GM19372 (cell line): ENCODE data around the gene OR52K2.
"Not testable (repeated sequence)": the region's sequence is repeated elsewhere in the genome, so short reads cannot be mapped to it uniquely, and the experiment has no call there.

Experiments used
- ATAC-seq: cut with Tn5 transposase; IDR thresholded peaks from one replicate; pipeline ENCODE4 v1.9.1; 2021; ENCODE audit warnings: mild to moderate bottlenecking, low read depth, moderate library complexity; ENCODE audit not compliant: unreplicated experiment

The OR52K2 gene

GRCh38 chr11:4448995-4449394 lies at the start of gene OR52K2:
TSS of gene OR52K2 (plus strand) at chr11:4449295. CDS start at chr11:4449340, 45 bp downstream.
- no peak for ATAC-seq

GRCh38 chr11:4406206-4406605 lies 42.9 kb upstream of the OR52K2 start:
- not testable (repeated sequence) for ATAC-seq

GRCh38 chr11:4416306-4416705 lies 32.8 kb upstream of the OR52K2 start:
- ATAC-seq: no peak

- no peak for ATAC-seq
These were observed 32.3 kb upstream of the OR52K2 start for GRCh38 chr11:4416816-4417215.

GRCh38 chr11:4418403-4418802 lies 30.7 kb upstream of the OR52K2 start:
- ATAC-seq: no peak

- no peak for ATAC-seq
These were observed 19.0 kb upstream of the OR52K2 start for GRCh38 chr11:4430051-4430450.

GRCh38 chr11:4433856-4434255 lies 15.2 kb upstream of the OR52K2 start:
- ATAC-seq: no peak

- no peak for ATAC-seq
These were observed 12.7 kb upstream of the OR52K2 start for GRCh38 chr11:4436411-4436810.

GRCh38 chr11:4441515-4441914 lies 7.6 kb upstream of the OR52K2 start:
- no peak for ATAC-seq

- ATAC-seq: no peak
These were observed 5.7 kb upstream of the OR52K2 start for GRCh38 chr11:4443232-4443891.

- ATAC-seq: no peak
These were observed 4.0 kb downstream of the OR52K2 start for GRCh38 chr11:4453118-4453517.

- ATAC-seq: no peak
These were observed 4.9 kb downstream of the OR52K2 start for GRCh38 chr11:4454021-4454420.

GRCh38 chr11:4455419-4455818 lies 6.3 kb downstream of the OR52K2 start:
- ATAC-seq: no peak

- ATAC-seq: peak; percentile 79
These were observed 10.4 kb downstream of the OR52K2 start for GRCh38 chr11:4459500-4459899.

GRCh38 chr11:4460151-4460550 lies 11.1 kb downstream of the OR52K2 start:
- no peak for ATAC-seq

GRCh38 chr11:4464216-4465159 lies 15.4 kb downstream of the OR52K2 start:
- ATAC-seq: no peak

GRCh38 chr11:4465407-4465806 lies 16.3 kb downstream of the OR52K2 start:
- no peak for ATAC-seq

- no peak for ATAC-seq
These were observed 17.2 kb downstream of the OR52K2 start for GRCh38 chr11:4466131-4466870.

GRCh38 chr11:4466871-4467442 lies 17.9 kb downstream of the OR52K2 start:
- no peak for ATAC-seq

GRCh38 chr11:4467811-4468606 lies 18.9 kb downstream of the OR52K2 start:
- no peak for ATAC-seq
